Nephron (organoid): ENCODE data around the gene BTBD8.
A peak's percentile ranks its signal among the peaks of the same experiment; 100 is the strongest.

Experiments
- H3K27ac Mint-ChIP-seq, 3 experiments: 2 replicates each; pipeline ENCODE4 v1.8.0; 2020; ENCODE audit warnings: mixed read lengths in 3 of 3, mild to moderate bottlenecking in 2 of 3, moderate library complexity in 1 of 3
- H3K27me3 Mint-ChIP-seq: 2 replicates; pipeline ENCODE4 v1.8.0; 2021; ENCODE audit warnings: low read depth, mild to moderate bottlenecking, moderate library complexity, mixed read lengths
- H3K36me3 Mint-ChIP-seq: 2 replicates; pipeline ENCODE4 v1.8.0; 2020; ENCODE audit warnings: low read depth, mixed read lengths
- H3K4me1 Mint-ChIP-seq: 2 replicates; pipeline ENCODE4 v1.8.0; 2020; ENCODE audit warnings: mixed read lengths
- H3K4me3 Mint-ChIP-seq, 3 experiments: 2 replicates each; pipeline ENCODE4 v1.8.0; 2020; ENCODE audit warnings: mild to moderate bottlenecking in 3 of 3, mixed read lengths in 3 of 3, moderate library complexity in 2 of 3
- H3K9me3 Mint-ChIP-seq: 2 replicates; pipeline ENCODE4 v1.8.0; 2020; ENCODE audit warnings: mixed read lengths
- CTCF ChIP-seq, 3 experiments: fragments of 200-600 bp; sonication (generic); IDR thresholded peaks; one replicate each; pipeline ENCODE4 v1.5.0; 2021; ENCODE audit warnings: antibody characterized with exemption in 3 of 3; ENCODE audit not compliant: unreplicated experiment in 3 of 3

Gene BTBD8

DNA sequence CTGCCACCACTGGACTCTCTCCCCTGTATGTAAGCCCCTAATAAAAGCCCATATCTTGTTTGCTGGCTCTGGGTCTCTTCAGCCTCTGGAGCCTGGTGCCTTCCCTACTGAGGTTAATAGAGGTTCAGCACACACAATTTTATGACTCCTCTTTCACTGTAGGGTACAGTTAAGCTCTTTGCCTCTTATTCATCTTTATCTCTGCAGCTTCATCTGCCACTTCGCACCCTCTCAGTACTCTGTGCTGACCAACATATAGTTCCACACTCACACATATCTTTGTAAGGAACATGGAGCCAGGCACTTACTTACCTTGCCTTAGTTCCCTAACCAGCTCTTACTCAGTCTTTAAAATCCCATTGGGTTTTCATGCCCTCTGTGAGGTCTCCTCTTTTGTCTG lies 4.5 kb downstream of the BTBD8 start:
- Mint-ChIP-seq H3K36me3 (peaks cover 35% of the 10 kb centered on the region), H3K4me1 (no peaks in the 10 kb centered on the region), H3K9me3 (peaks cover 34% of the 10 kb centered on the region), H3K4me3 (peak overlapping the region in 1 of 3 experiments; percentile 64), H3K27ac (no peak overlapping the region), H3K27me3 (no peaks in the 10 kb centered on the region)
- TF ChIP-seq CTCF (IDR thresholded peaks at IDR 0.05; ENCODE audit: unreplicated experiment in 3 of 3) = no peak

DNA sequence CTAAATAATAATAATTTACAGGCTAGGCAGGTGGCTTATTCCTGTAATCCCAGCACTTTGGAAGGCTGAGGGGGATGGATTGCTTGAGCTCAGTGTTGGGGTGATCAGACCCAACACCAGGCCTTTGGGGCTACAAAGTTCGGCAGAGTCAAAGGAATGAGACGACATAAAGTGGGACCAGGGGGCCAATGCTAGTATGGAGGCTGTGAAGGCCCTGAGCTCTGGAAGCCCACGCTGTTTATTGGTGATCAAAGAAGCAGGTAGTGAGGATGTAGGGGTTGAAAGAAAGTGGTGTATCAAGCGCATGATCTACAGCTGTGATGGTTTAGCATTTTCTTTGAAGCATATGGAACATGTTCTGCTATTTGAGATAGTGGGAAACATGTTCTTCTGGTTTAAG lies 5.6 kb downstream of the BTBD8 start:
- no peak overlapping the region for H3K4me3 Mint-ChIP-seq
- peaks cover 34% of the 10 kb centered on the region for H3K9me3 Mint-ChIP-seq
- H3K27me3 Mint-ChIP-seq = no peaks in the 10 kb centered on the region
- no peak for TF ChIP-seq CTCF (IDR thresholded peaks at IDR 0.05; ENCODE audit: unreplicated experiment in 3 of 3)
- peaks cover 43% of the 10 kb centered on the region for H3K36me3 Mint-ChIP-seq
- no peaks in the 10 kb centered on the region for H3K4me1 Mint-ChIP-seq
- H3K27ac Mint-ChIP-seq = no peak overlapping the region

DNA sequence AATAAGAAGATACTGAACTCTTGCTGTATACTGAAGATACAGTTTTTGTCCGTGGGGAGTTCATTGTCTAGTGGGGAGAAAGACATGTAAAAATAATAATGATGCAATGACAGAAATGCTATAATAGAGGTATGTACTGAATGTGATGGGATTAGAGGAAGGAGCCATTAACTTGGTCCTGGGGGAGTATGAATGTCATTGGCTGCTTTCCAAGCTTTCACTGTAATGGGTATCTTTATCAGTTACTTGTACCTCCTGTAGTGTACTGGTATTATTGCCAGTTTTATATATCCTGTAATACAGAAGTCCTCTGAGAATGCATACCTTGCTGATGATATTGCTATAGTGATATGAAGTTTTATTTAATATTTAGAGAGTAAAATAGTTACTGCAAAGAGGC lies 7.4 kb downstream of the BTBD8 start:
- H3K9me3 Mint-ChIP-seq = peaks cover 31% of the 10 kb centered on the region
- H3K36me3 Mint-ChIP-seq = peaks cover 43% of the 10 kb centered on the region
- H3K4me3 Mint-ChIP-seq = no peak overlapping the region
- no peaks in the 10 kb centered on the region for H3K27me3 Mint-ChIP-seq
- H3K4me1 Mint-ChIP-seq = no peaks in the 10 kb centered on the region
- no peak overlapping the region for H3K27ac Mint-ChIP-seq
- TF ChIP-seq CTCF (IDR thresholded peaks at IDR 0.05; ENCODE audit: unreplicated experiment in 3 of 3) = no peak

GRCh38 chr1:92091625-92092024 lies 11.5 kb downstream of the BTBD8 start:
- no peaks in the 10 kb centered on the region for H3K4me1 Mint-ChIP-seq

DNA sequence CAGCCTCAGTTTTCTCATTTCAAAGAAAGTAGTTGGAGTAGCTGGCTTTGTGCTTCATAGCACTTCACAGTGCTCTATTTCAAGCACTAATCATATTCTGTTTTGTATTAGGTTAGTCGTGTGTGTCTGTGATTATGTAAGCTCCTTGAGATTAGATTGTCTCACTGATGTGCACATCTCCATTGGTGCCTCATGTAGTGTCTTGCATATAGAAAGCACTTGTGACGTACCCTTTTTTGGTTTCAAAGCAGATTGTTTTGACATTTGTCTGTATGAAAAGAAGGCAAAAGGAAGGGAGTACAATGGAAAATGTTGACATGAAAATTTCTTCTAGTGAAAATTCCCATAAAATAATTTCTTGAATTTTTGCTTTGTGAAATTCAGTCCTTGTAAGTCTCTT lies 13.9 kb downstream of the BTBD8 start:
- H3K27me3 Mint-ChIP-seq = no peaks in the 10 kb centered on the region
- no peak overlapping the region for H3K4me3 Mint-ChIP-seq
- H3K9me3 Mint-ChIP-seq = no peaks in the 10 kb centered on the region
- no peaks in the 10 kb centered on the region for H3K4me1 Mint-ChIP-seq
- no peak overlapping the region for H3K27ac Mint-ChIP-seq
- no peak for TF ChIP-seq CTCF (IDR thresholded peaks at IDR 0.05; ENCODE audit: unreplicated experiment in 3 of 3)
- H3K36me3 Mint-ChIP-seq = peaks cover 13% of the 10 kb centered on the region

More at GRCh38 chr1:92091625-92092024, 11.5 kb downstream of the BTBD8 start:
- Mint-ChIP-seq H3K9me3 (peaks cover 2% of the 10 kb centered on the region), H3K4me3 (no peak overlapping the region), H3K27ac (no peak overlapping the region), H3K27me3 (no peaks in the 10 kb centered on the region), H3K36me3 (peaks cover 19% of the 10 kb centered on the region)
- no peak for TF ChIP-seq CTCF (IDR thresholded peaks at IDR 0.05; ENCODE audit: unreplicated experiment in 3 of 3)

- no peak for TF ChIP-seq CTCF (IDR thresholded peaks at IDR 0.05; ENCODE audit: unreplicated experiment in 3 of 3)
- H3K27ac Mint-ChIP-seq = no peak overlapping the region
- no peaks in the 10 kb centered on the region for H3K27me3 Mint-ChIP-seq
- no peaks in the 10 kb centered on the region for H3K9me3 Mint-ChIP-seq
- H3K4me3 Mint-ChIP-seq = no peak overlapping the region
- H3K36me3 Mint-ChIP-seq = peaks cover 13% of the 10 kb centered on the region
- no peaks in the 10 kb centered on the region for H3K4me1 Mint-ChIP-seq
Measured at GRCh38 chr1:92094595-92094994, 14.4 kb downstream of the BTBD8 start.
